Gastrocnemius medialis (tissue), 4 donors: ENCODE data around the gene DEFB129. TPM values are rescaled to one million over a fixed set of nuclear protein-coding genes. Genes with fewer than 3 reads are reported as not detected.

ENCODE experiments used
- ATAC-seq, 2 donors: fragments of 150-250 bp; one replicate each; pipeline ENCODE4 v1.9.1; 2016
- DNase-seq, 2 donors: peaks; one replicate each; pipeline ENCODE4 v3.0.0-alpha.2; 2019
- H3K27ac ChIP-seq, 4 donors: fragments of 200-600 bp; sonication (generic); 1 replicate in 1 of 4; 2 replicates in 3 of 4; pipeline ENCODE4 v1.5.1; 2016 to 2018; ENCODE audit warnings: mild to moderate bottlenecking in 2 of 4, moderate library complexity in 1 of 4
- H3K27me3 ChIP-seq, 3 donors: fragments of 200-600 bp; sonication (generic) in 2 of 3; 1 replicate in 1 of 3; 2 replicates in 2 of 3; pipeline versions ENCODE4 v1.5.1 to v1.6.0; 2016 to 2019; ENCODE audit warnings: mild to moderate bottlenecking in 1 of 3, moderate library complexity in 1 of 3
- H3K36me3 ChIP-seq, 2 donors: fragments of 200-600 bp; sonication (generic) in 1 of 2; one replicate each; pipeline ENCODE4 v1.5.1; 2017 to 2018
- H3K4me1 ChIP-seq, 2 donors: fragments of 200-600 bp; sonication (generic) in 1 of 2; one replicate each; pipeline ENCODE4 v1.5.1; 2016 to 2017; ENCODE audit warnings: mild to moderate bottlenecking in 2 of 2
- H3K4me3 ChIP-seq, 4 donors: fragments of 200-600 bp; sonication (generic) in 3 of 4; 1 replicate in 1 of 4; 2 replicates in 3 of 4; pipeline ENCODE4 v1.5.1; 2016 to 2019; ENCODE audit warnings: mild to moderate bottlenecking in 2 of 4
- H3K9me3 ChIP-seq, 3 donors: fragments of 200-600 bp; sonication (generic) in 2 of 3; 1 replicate in 1 of 3; 2 replicates in 2 of 3; pipeline ENCODE4 v1.5.1; 2016 to 2019
- POLR2A ChIP-seq, 2 donors: fragments of 450-650 bp; IDR thresholded peaks; one replicate each; pipeline ENCODE4 v1.6.1; 2017; ENCODE audit warnings: antibody characterized with exemption in 2 of 2, mild to moderate bottlenecking in 2 of 2, moderate library complexity in 2 of 2
- in situ Hi-C, 4 donors: fragments of 200-750 bp; cut with MboI; loops; one replicate each; pipeline versions ENCODE4 v1.15.0 to v1.8.0; 2017; ENCODE audit warnings: low sequenced_read_pairs in 4 of 4
- intact Hi-C: fragments of 100-400 bp; cut with DNase I; formaldehyde crosslinking; loops from one replicate; pipeline ENCODE4 v1.15.1; 2023; ENCODE audit warnings: low total_unique reads
- total RNA-seq, 4 donors: library from RNA; depleted of rRNA; stranded (reverse); fragments of >200 nt; gene quantifications; one replicate each; pipeline versions ENCODE4 v1.1.0 to v1.2.3, GENCODE V29; 2016
- TF ChIP-seq, protein P1 (sequence below), 5 experiments: fragments of 450-650 bp in 3 of 5; fragments of 200-600 bp in 2 of 5; sonication (generic) in 2 of 5; IDR thresholded peaks in 4 of 5; conservative IDR thresholded peaks in 1 of 5; 1 replicate in 4 of 5; 2 replicates in 1 of 5; pipeline ENCODE4 v1.5.1; 2016 to 2019; ENCODE audit warnings: antibody characterized with exemption in 5 of 5, mild to moderate bottlenecking in 3 of 5, moderate library complexity in 3 of 5

DEFB129 gene
- total RNA-seq, 4 donors from 2014 or later, result not detected

DNA sequence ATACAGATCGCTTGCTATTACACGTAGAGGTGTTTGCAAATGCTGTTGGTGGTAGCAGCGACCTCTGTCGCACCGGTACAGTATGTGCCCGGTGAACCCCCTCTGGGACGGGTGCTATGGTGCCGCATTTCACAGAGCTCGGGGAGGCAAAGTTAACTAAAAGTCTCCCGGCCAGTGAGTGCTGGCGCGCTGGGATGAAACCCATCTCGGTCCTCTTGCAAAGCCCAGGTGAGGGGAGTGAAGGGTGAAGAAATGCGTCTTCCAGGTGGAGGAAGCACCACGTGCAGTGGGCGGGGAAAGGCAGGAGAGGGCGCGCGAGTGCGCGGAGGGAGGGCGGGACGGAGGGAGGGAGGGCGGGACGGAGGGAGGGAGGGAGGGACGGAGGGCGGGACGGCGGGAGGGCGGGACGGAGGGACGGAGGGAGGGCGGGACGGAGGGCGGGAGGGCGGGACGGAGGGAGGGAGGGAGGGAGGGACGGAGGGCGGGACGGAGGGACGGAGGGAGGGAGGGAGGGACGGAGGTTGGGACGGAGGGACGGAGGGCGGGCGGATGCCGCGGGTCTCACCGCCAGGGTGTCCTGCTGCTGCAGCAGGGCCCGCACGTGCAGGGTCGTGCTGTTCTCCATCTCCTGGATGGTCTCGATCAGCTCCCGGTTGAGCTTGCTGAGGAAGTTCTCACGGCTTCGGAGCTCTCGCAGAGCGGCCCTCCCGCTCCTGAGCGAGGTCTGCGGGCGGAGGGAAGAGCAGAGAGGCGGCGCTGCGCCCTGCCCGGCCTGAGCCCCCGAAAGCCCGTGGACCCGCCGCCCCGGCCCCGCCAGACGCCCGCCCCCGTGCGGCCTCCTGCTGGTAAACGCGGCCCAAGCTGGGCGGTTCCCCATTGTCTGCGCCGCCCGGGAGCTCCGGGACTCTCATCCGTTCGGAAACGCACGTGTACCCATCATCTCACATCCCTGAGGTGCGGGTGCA lies 51.8 kb downstream of the DEFB129 start:
- Histone ChIP-seq H3K27me3 (no peaks in the 10 kb centered on the region), H3K27ac (no peak overlapping the region), H3K9me3 (no peaks in the 10 kb centered on the region), H3K36me3 (peaks cover 0 to 12% of the 10 kb centered on the region in 2 donors), H3K4me1 (no peaks in the 10 kb centered on the region), H3K4me3 (no peak overlapping the region)
- DNase-seq, result no peak
- no peak for ATAC-seq
- in situ Hi-C loops, result no loop called here
- no peak for TF ChIP-seq POLR2A (IDR thresholded peaks at IDR 0.05)
- TF ChIP-seq, protein P1, sequence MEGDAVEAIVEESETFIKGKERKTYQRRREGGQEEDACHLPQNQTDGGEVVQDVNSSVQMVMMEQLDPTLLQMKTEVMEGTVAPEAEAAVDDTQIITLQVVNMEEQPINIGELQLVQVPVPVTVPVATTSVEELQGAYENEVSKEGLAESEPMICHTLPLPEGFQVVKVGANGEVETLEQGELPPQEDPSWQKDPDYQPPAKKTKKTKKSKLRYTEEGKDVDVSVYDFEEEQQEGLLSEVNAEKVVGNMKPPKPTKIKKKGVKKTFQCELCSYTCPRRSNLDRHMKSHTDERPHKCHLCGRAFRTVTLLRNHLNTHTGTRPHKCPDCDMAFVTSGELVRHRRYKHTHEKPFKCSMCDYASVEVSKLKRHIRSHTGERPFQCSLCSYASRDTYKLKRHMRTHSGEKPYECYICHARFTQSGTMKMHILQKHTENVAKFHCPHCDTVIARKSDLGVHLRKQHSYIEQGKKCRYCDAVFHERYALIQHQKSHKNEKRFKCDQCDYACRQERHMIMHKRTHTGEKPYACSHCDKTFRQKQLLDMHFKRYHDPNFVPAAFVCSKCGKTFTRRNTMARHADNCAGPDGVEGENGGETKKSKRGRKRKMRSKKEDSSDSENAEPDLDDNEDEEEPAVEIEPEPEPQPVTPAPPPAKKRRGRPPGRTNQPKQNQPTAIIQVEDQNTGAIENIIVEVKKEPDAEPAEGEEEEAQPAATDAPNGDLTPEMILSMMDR (IDR thresholded peaks at IDR 0.05 in 4 of 5, conservative IDR thresholded peaks at IDR 0.05 in 1 of 5), result no peak
- intact Hi-C loops, result no loop called here

Other genes starting within 250 kb of the DEFB129 start
- not detected for gene DEFB125, start 139.6 kb upstream of the DEFB129 start, total RNA-seq
- gene DEFB126, start 84.7 kb upstream of the DEFB129 start, total RNA-seq, result not detected
- gene DEFB127, start 69.8 kb upstream of the DEFB129 start, total RNA-seq, result not detected
- gene DEFB128, start 37.5 kb upstream of the DEFB129 start, total RNA-seq, result not detected
- not detected for gene DEFB132, start 30.5 kb downstream of the DEFB129 start, total RNA-seq
- 1 to 10 TPM in 1 of 4 donors, under 1 TPM in 2, not detected in 1; 0.19 to 1.5 (median 0.58) TPM for gene C20orf96, start 63.5 kb downstream of the DEFB129 start, total RNA-seq
- gene ZCCHC3, start 70.3 kb downstream of the DEFB129 start, total RNA-seq, result 1 to 10 TPM; 6.7 to 9.4 (median 7.9) TPM
- 1 to 10 TPM in 1 of 4 donors, under 1 TPM in 3; 0.15 to 1.4 (median 0.65) TPM for gene SOX12, start 98.3 kb downstream of the DEFB129 start, total RNA-seq
- gene NRSN2, start 119.9 kb downstream of the DEFB129 start, total RNA-seq, result 1 to 10 TPM; 1.3 to 4.7 (median 2.2) TPM
- 1 to 10 TPM in 2 of 4 donors, under 1 TPM in 1, not detected in 1; 0.58 to 3.0 (median 2.4) TPM for gene TRIB3, start 153.5 kb downstream of the DEFB129 start, total RNA-seq
- 10 to 100 TPM; 38.6 to 76.5 (median 62.6) TPM for gene RBCK1, start 181.0 kb downstream of the DEFB129 start, total RNA-seq
- gene TBC1D20, start 235.3 kb downstream of the DEFB129 start, total RNA-seq, result 10 to 100 TPM; 28.9 to 39.0 (median 34.0) TPM